Measurements from ENCODE around the gene CLEC18B.
"Not testable (repeated sequence)": the region's sequence is repeated elsewhere in the genome, so short reads cannot be mapped to it uniquely, and the experiment has no call there.

CLEC18B gene

DNA sequence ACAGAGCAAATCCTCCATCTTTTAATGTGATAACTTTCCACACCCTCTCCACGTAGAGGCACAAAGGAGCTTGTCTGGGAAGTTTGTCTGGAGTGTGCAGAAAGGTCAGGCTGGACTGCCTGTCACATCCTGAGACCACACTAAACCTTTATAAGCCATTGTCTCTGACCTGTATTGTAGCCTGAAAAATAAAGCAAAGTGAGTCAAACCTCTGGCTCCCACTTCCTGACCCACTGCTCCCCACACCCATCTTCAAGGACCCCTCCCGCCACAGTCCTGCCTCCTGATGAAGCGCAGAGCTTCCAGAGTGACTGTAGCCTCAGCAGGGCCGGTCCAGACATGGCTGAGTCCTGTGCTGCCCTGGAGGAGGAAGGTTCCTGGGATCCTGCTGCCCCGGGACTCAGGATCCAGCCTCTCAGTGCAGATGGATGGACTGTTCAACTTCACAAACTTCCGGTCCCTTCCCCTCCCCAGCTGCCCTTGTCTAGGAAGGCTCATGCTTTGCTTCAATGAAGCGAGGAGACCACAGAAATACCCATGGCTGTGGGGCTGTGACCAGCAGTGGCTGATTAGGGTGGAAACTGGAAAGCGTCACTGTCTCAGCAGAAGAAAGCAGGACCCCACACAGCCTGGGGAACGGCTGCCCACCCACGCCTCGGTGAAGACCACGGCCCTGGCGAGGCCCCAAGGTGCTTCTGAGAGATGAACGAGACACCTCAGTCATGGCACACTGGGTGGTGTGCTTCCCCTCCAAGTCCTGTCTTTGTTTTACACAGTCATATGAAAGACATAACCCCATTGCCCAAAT is 30.9 kb upstream of the CLEC18B start:
- H3K4me3 ChIP-seq: no peak overlapping the region
- DNase-seq (ENCODE audit: low spot score in 2 of 2): no peak
- H3K27me3 ChIP-seq (ENCODE audit: low read depth): no peaks in the 10 kb centered on the region
- H3K4me1 ChIP-seq: no peaks in the 10 kb centered on the region
- in situ Hi-C loops (cut with MboI; ENCODE audit: low sequenced_read_pairs): no loop called here
- H3K9me3 ChIP-seq: no peaks in the 10 kb centered on the region; the same call in 1 of the 2 replicates
- peaks cover 66% of the 10 kb centered on the region for H3K36me3 ChIP-seq (replicated peaks)

DNA sequence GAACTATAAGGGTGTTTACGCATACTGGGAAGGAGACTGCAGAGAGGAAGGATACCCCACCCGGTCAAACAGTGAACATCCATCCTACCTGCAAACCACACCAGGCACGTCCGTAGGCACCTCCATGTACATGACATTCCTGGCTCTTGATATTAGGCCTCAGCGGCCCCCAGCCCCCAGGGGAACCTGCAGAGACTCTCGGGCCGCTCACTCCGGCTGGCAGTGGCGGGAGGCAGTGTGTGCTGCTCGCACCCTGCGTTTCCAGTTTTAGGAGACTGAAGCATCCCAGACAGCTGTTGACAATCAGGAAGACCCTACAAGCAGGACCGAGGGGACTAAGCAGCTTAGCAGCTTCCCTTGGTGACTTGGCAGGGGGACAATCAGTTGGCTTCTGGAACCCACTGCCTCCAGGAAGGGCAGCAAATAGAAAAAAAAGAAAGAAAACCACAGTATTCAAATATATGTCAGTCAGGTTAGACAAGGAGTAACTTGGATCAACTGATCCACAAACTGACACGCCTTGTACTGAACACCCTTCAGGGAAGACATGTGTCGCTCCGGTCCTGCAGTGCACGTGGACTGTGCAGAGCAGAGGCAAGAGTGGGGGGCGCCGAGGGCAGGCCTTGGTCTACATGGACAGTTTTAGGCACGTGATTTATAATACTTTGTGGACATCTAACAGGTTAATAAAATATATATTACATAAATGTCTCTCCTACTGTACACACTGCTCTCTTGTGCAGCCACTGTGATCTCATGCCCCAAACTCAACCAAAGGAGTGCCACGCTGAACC is 29.9 kb upstream of the CLEC18B start:
- Histone ChIP-seq H3K36me3 (replicated peaks) (peaks cover 56% of the 10 kb centered on the region), H3K27me3 (ENCODE audit: low read depth) (no peaks in the 10 kb centered on the region)

DNA sequence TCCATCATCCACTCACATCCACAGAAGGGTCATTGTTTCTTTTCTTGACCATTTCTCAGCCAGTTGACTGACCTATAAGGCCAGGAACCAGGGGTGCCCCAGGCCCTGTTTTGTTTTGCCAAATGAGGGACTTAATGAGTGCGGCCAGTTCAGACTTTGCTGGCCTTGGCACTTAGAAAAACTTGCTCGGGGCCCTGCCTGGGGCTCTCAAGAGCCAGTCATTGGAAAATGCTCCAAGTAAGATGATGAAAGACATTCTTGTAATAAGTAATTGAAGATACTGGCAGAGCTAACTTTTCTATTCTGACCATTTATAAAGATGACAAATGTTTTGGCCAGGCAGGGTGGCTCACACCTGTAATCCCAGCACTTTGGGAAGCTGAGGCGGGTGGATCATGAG is 29.0 kb upstream of the CLEC18B start:
- Histone ChIP-seq H3K27me3 (ENCODE audit: low read depth) (no peaks in the 10 kb centered on the region), H3K4me3 (no peak overlapping the region), H3K4me1 (no peaks in the 10 kb centered on the region), H3K36me3 (replicated peaks) (peaks cover 47% of the 10 kb centered on the region), H3K9me3 (no peaks in the 10 kb centered on the region; the same call in 1 of the 2 replicates)
- no peak for DNase-seq (ENCODE audit: low spot score in 2 of 2)
- in situ Hi-C loops (cut with MboI; ENCODE audit: low sequenced_read_pairs): no loop called here

More for the DNA sequence above, 29.9 kb upstream of the CLEC18B start:
- H3K4me1 ChIP-seq: no peaks in the 10 kb centered on the region
- no peaks in the 10 kb centered on the region; the same call in 1 of the 2 replicates for H3K9me3 ChIP-seq
- DNase-seq (ENCODE audit: low spot score in 2 of 2): no peak
- in situ Hi-C loops (cut with MboI; ENCODE audit: low sequenced_read_pairs): no loop called here
- no peak overlapping the region for H3K4me3 ChIP-seq

DNA sequence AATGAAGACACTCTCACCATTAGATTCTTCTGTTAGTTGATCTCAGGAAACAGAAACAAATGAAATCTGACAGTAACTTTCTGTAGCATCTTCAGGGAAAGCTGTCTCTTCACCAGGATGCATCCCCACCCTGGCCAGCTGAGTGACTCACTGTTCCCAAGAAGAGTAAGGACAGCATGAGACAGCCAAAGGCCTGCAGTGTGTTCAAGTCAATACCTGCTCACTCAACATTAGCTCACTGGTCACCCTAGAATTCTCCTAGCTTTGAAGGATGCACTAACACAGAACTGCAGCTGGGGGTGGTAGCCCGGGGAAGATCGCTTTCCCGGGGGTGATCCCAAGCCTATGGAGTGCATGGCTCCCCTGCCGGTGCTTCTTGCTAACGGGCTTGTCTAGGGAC is 28.2 kb upstream of the CLEC18B start:
- in situ Hi-C loops (cut with MboI; ENCODE audit: low sequenced_read_pairs): no loop called here
- no peaks in the 10 kb centered on the region for H3K4me1 ChIP-seq
- peaks cover 41% of the 10 kb centered on the region for H3K36me3 ChIP-seq (replicated peaks)

GRCh38 chr16:74448990-74449389 is 27.7 kb upstream of the CLEC18B start:
- no peaks in the 10 kb centered on the region for H3K4me1 ChIP-seq
- no peak overlapping the region for H3K4me3 ChIP-seq
- no peak for DNase-seq (ENCODE audit: low spot score in 2 of 2)
- no peaks in the 10 kb centered on the region; the same call in 1 of the 2 replicates for H3K9me3 ChIP-seq
- no peaks in the 10 kb centered on the region for H3K27me3 ChIP-seq (ENCODE audit: low read depth)
- peaks cover 38% of the 10 kb centered on the region for H3K36me3 ChIP-seq (replicated peaks)
- in situ Hi-C loops (cut with MboI; ENCODE audit: low sequenced_read_pairs): no loop called here

More for the DNA sequence above, 28.2 kb upstream of the CLEC18B start:
- no peak for DNase-seq (ENCODE audit: low spot score in 2 of 2)
- Histone ChIP-seq H3K9me3 (no peaks in the 10 kb centered on the region; the same call in 1 of the 2 replicates), H3K27me3 (ENCODE audit: low read depth) (no peaks in the 10 kb centered on the region), H3K4me3 (no peak overlapping the region)

- H3K27me3 ChIP-seq (ENCODE audit: low read depth): no peaks in the 10 kb centered on the region
- H3K4me1 ChIP-seq: no peaks in the 10 kb centered on the region
- H3K36me3 ChIP-seq (replicated peaks): peaks cover 26% of the 10 kb centered on the region
- H3K9me3 ChIP-seq: no peaks in the 10 kb centered on the region; the same call in 1 of the 2 replicates
- DNase-seq (ENCODE audit: low spot score in 2 of 2): no peak
- in situ Hi-C loops (cut with MboI; ENCODE audit: low sequenced_read_pairs): no loop called here
- H3K4me3 ChIP-seq: no peak overlapping the region
Observed at GRCh38 chr16:74447578-74447977, 26.3 kb upstream of the CLEC18B start.

DNA sequence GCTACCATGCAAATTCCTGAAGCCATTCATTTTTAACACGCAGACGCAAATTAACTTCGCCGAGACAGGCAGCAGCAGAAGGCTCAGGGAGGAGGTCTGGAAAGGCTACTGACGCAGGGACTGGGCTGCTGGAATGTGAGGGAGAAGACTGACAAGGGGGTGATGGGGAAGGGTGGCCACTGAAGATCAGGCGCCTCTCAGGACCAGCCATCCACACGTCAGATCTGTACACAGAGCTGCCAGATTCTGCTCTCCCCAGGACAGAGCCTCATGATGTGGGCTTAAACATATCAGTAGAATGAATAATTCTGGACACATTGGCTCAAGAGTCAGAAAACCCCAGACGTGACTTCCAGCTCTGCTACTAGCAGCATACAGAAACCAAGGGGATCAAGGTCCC is 25.6 kb upstream of the CLEC18B start:
- in situ Hi-C loops (cut with MboI; ENCODE audit: low sequenced_read_pairs): no loop called here

DNA sequence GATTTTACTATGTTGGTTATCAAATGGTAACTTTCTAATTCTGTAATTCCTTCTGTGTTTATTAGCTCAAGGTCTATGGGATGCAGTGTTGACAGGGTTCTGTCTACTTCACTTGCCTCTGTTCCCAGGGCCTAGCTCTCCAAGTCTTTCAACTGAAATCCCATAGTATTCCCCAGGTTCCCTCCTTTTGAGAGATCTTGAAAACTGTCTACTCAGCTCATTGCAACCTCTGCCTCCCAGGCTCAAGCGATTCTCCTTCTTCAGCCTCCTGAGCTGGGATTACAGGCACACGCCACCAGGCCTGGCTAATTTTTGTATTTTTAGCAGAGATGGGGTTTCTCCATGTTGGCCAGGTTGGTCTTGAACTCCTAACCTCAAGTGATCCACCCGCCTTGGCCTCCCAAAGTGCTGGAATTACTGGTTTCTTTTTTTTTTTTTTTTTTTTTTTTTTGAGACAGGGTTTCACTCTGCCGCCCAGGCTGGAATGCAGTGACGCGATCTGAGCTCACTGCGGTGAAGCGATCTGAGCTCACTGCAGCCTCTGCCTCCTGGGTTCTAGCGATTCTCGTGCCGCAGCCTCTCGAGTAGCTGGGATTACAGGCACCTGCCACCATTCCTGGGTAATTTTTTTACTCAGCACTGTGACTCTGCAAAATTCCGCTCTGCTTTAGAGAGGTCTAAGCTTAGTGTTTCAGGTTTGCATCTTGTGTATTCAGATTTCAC is 22.5 kb upstream of the CLEC18B start:
- in situ Hi-C loops (cut with MboI; ENCODE audit: low sequenced_read_pairs); H3K27me3 ChIP-seq (ENCODE audit: low read depth); H3K9me3 ChIP-seq; H3K36me3 ChIP-seq (replicated peaks); DNase-seq (ENCODE audit: low spot score in 2 of 2); H3K4me3 ChIP-seq; H3K4me1 ChIP-seq: not testable (repeated sequence)

More for the DNA sequence above, 25.6 kb upstream of the CLEC18B start:
- no peaks in the 10 kb centered on the region for H3K4me1 ChIP-seq
- no peaks in the 10 kb centered on the region for H3K27me3 ChIP-seq (ENCODE audit: low read depth)
- no peak for DNase-seq (ENCODE audit: low spot score in 2 of 2)
- peaks cover 21% of the 10 kb centered on the region for H3K36me3 ChIP-seq (replicated peaks)
- H3K4me3 ChIP-seq: no peak overlapping the region
- no peaks in the 10 kb centered on the region; the same call in 1 of the 2 replicates for H3K9me3 ChIP-seq

GRCh38 chr16:74439685-74440084 is 18.4 kb upstream of the CLEC18B start:
- in situ Hi-C loops (cut with MboI; ENCODE audit: low sequenced_read_pairs): no loop called here
- no peak for DNase-seq (ENCODE audit: low spot score in 2 of 2)
- Histone ChIP-seq H3K4me3 (no peak overlapping the region), H3K9me3 (no peaks in the 10 kb centered on the region), H3K36me3 (replicated peaks) (no peaks in the 10 kb centered on the region), H3K4me1 (peaks cover 3% of the 10 kb centered on the region; the same call in 1 of the 2 replicates), H3K27me3 (ENCODE audit: low read depth) (no peaks in the 10 kb centered on the region)

DNA sequence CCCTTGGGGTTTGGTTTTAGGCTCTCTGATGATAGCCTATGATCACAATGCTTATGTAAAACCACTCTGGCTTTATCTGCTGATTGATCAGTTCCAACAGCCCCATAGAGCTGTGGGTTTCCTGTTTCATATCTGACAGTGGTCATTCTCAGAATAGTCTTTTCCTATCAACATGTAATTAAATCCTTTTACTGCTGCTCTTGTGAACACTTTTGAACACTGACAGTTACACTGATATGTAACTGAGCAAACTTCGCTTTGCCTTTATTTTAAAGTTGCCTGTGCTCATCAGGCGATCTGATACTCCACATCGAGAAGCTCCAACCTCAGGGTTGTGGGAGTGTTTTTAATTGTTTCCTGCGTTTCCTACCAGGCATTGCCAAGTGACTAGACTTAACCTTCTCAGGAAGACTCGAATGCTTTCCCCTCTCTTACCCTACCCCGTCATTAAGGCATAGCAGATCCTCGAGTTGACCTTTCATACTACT is 17.3 kb upstream of the CLEC18B start:
- Histone ChIP-seq H3K27me3 (ENCODE audit: low read depth) (no peaks in the 10 kb centered on the region), H3K4me1 (peaks cover 3% of the 10 kb centered on the region; the same call in 1 of the 2 replicates), H3K36me3 (replicated peaks) (no peaks in the 10 kb centered on the region), H3K4me3 (no peak overlapping the region), H3K9me3 (no peaks in the 10 kb centered on the region)
- in situ Hi-C loops (cut with MboI; ENCODE audit: low sequenced_read_pairs): no loop called here
- DNase-seq (ENCODE audit: low spot score in 2 of 2): no peak

- no peak for DNase-seq (ENCODE audit: low spot score in 2 of 2)
- no peaks in the 10 kb centered on the region for H3K27me3 ChIP-seq (ENCODE audit: low read depth)
- in situ Hi-C loops (cut with MboI; ENCODE audit: low sequenced_read_pairs): no loop called here
- H3K36me3 ChIP-seq (replicated peaks): no peaks in the 10 kb centered on the region
- peaks cover 3% of the 10 kb centered on the region; the same call in 1 of the 2 replicates for H3K4me1 ChIP-seq
- no peaks in the 10 kb centered on the region for H3K9me3 ChIP-seq
- no peak overlapping the region for H3K4me3 ChIP-seq
Observed at GRCh38 chr16:74431516-74431915, 10.2 kb upstream of the CLEC18B start.

DNA sequence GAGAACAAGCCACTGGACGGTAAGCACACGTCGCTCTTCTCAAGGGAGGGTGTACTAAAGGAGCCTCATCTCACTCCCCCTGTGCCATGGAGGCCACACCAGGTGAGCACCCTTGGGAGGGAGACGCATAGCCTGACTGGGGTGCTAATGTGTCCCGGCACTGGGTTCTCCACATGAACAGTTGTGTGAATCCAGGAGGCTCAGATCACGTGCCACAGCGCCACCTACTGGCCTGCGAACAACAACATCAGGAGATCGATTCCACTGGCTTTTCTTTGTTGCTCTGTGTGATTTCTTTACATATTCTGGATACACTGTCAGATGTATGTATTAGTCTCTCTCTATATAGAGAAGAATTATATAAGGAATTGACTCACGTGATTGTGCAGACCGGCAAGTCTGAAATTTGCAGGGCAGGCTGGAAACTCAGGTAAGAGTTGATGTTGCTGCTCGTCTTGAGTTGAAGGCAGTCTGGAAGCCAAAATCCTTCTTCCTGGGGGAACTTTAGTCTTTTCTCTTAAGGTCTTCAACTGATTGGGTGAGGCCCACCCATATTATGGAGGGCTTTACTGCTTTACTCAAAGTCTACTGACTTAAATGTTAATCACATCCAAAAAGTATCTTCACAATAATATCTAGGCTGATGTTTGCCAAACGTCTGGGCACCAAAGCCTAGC is 8.9 kb upstream of the CLEC18B start:
- H3K4me1 ChIP-seq; in situ Hi-C loops (cut with MboI; ENCODE audit: low sequenced_read_pairs); H3K4me3 ChIP-seq; H3K9me3 ChIP-seq; H3K36me3 ChIP-seq (replicated peaks); H3K27me3 ChIP-seq (ENCODE audit: low read depth): not testable (repeated sequence)
- DNase-seq (ENCODE audit: low spot score in 2 of 2): peak; percentile 36 to 65

GRCh38 chr16:74428493-74428892 is 7.2 kb upstream of the CLEC18B start:
- H3K36me3 ChIP-seq (replicated peaks); DNase-seq (ENCODE audit: low spot score in 2 of 2); in situ Hi-C loops (cut with MboI; ENCODE audit: low sequenced_read_pairs); H3K4me1 ChIP-seq; H3K9me3 ChIP-seq; H3K27me3 ChIP-seq (ENCODE audit: low read depth); H3K4me3 ChIP-seq: not testable (repeated sequence)

Measured in HAP-1 (cell line).